ENCODE measurements around the gene ENKUR. TPM values are rescaled to one million over a fixed set of nuclear protein-coding genes. Genes with fewer than 3 reads are reported as not detected.
"Not testable (repeated sequence)": the region's sequence is repeated elsewhere in the genome, so short reads cannot be mapped to it uniquely, and the experiment has no call there.

The ENKUR gene
- total and polyA plus RNA-seq, 2 experiments from 2014 or later = 0.44 TPM; not detected in 1

DNA sequence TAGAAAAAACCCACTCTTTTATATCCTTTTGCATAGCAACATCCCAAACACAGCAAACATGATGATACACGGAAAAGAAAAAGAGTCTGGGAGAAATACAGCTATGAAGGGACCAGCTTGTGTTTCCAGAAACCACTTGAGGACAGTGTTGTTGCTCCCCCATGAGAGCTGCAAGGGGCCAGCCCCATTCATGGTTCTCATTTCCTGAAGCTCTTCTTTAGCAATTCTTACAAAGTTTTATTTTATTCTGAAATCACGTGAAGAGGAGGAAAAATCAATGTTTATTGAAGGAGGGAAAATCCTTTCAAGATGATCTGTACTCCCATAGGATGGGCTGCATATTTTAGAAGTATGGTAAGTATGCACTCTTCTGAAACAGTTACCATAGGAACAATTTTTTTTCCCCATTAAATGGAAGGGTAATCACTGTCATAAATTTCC, 46.1 kb downstream of the ENKUR start:
- Mint-ChIP-seq H3K4me1 (no peaks in the 10 kb centered on the region), H3K27me3 (ENCODE audit: insufficient read depth, low read depth, poor library complexity) (peaks cover 3% of the 10 kb centered on the region), H3K9me3 (no peaks in the 10 kb centered on the region), H3K27ac (no peak overlapping the region), H3K36me3 (ENCODE audit: low read depth) (no peaks in the 10 kb centered on the region), H3K4me3 (no peak overlapping the region)
- ATAC-seq (no peak), DNase-seq (ENCODE audit: low spot score) (no peak)
- Histone ChIP-seq H3K36me3 (ENCODE audit: insufficient read depth) (no peaks in the 10 kb centered on the region), H3K4me2 (no peak overlapping the region), H4K20me1 (replicated peaks; ENCODE audit: insufficient read depth) (no peaks in the 10 kb centered on the region), H3K4me1 (ENCODE audit: insufficient read depth) (no peaks in the 10 kb centered on the region), H2AFZ (no peak overlapping the region), H3K4me3 (no peak overlapping the region), H3K27me3 (ENCODE audit: insufficient read depth) (no peaks in the 10 kb centered on the region), H3K9me2 (ENCODE audit: insufficient read depth) (no peaks in the 10 kb centered on the region), H3F3A (replicated peaks; ENCODE audit: low read depth) (no peaks in the 10 kb centered on the region), H3K79me2 (replicated peaks; ENCODE audit: insufficient read depth) (no peaks in the 10 kb centered on the region), H3K27ac (ENCODE audit: low read depth) (no peak overlapping the region)
- no peak for TF ChIP-seq NANOG (IDR thresholded peaks at IDR 0.05; ENCODE audit: borderline replicate concordance)
- TF ChIP-seq EZH2 (IDR thresholded peaks at IDR 0.05; ENCODE audit: low read depth, unreplicated experiment) = no peak
- TF ChIP-seq, protein P1, sequence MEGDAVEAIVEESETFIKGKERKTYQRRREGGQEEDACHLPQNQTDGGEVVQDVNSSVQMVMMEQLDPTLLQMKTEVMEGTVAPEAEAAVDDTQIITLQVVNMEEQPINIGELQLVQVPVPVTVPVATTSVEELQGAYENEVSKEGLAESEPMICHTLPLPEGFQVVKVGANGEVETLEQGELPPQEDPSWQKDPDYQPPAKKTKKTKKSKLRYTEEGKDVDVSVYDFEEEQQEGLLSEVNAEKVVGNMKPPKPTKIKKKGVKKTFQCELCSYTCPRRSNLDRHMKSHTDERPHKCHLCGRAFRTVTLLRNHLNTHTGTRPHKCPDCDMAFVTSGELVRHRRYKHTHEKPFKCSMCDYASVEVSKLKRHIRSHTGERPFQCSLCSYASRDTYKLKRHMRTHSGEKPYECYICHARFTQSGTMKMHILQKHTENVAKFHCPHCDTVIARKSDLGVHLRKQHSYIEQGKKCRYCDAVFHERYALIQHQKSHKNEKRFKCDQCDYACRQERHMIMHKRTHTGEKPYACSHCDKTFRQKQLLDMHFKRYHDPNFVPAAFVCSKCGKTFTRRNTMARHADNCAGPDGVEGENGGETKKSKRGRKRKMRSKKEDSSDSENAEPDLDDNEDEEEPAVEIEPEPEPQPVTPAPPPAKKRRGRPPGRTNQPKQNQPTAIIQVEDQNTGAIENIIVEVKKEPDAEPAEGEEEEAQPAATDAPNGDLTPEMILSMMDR (conservative IDR thresholded peaks at IDR 0.05; ENCODE audit: low read depth in 2 of 2) = no peak
- TF ChIP-seq CREB1 (CRISPR knock-in tag; IDR thresholded peaks at IDR 0.05; ENCODE audit: low read depth) = no peak
- TF ChIP-seq ZNF114 (CRISPR knock-in tag; IDR thresholded peaks at IDR 0.05) = no peak

DNA sequence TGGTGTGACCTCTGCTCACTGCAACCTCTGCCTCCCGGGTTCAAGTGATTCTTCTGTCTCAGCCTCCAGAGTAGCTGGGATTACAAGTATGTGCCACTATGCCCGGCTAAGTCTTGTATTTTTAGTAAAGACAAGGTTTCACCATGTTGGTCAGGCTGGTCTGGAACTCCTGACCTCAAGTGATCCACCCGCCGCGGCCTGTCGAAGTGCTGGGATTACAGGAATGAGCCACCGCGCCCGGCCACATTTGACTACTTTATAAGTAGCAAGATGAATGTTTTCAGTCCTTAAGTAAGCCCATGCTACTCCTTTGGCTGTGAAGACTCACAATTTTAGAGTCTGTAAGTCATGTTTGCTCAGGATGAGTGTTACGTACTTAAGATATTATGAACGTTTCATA, 47.0 kb downstream of the ENKUR start:
- not testable (repeated sequence) for H3K36me3 ChIP-seq (ENCODE audit: insufficient read depth); H3K27ac Mint-ChIP-seq; H3K4me2 ChIP-seq; H3K27ac ChIP-seq (ENCODE audit: low read depth); H3K4me3 ChIP-seq; H3K36me3 Mint-ChIP-seq (ENCODE audit: low read depth); H3K9me2 ChIP-seq (ENCODE audit: insufficient read depth); H3K4me3 Mint-ChIP-seq; ATAC-seq; H2AFZ ChIP-seq; H3K79me2 ChIP-seq (replicated peaks; ENCODE audit: insufficient read depth); H3K9me3 Mint-ChIP-seq; H3K27me3 Mint-ChIP-seq (ENCODE audit: insufficient read depth, low read depth, poor library complexity); H3F3A ChIP-seq (replicated peaks; ENCODE audit: low read depth); H3K4me1 ChIP-seq (ENCODE audit: insufficient read depth); H3K27me3 ChIP-seq (ENCODE audit: insufficient read depth); H3K4me1 Mint-ChIP-seq; H4K20me1 ChIP-seq (replicated peaks; ENCODE audit: insufficient read depth); DNase-seq (ENCODE audit: low spot score)

DNA sequence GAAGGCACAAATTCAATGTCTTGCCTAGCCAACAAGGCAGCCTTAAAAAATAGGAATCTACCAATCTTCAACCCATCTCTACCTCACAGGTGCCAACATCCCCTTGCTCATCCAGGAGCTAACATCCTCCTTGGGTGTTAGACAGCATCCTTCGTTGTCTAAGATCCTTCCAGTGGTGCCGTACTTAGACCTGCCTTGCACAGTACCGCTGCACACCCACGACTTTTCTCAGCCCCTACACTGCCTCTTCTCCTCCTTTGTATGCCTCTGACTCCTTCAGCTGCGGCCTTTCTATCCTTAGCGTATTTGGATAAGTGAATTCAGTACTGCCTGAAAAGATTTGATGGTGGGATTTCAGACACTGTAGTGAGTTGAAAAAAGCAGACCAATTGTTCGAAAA, 47.6 kb downstream of the ENKUR start:
- H3F3A ChIP-seq (replicated peaks; ENCODE audit: low read depth) = no peaks in the 10 kb centered on the region
- no peak overlapping the region for H2AFZ ChIP-seq
- H3K4me1 ChIP-seq (ENCODE audit: insufficient read depth) = no peaks in the 10 kb centered on the region
- H3K36me3 Mint-ChIP-seq (ENCODE audit: low read depth) = no peaks in the 10 kb centered on the region
- H3K4me1 Mint-ChIP-seq = no peaks in the 10 kb centered on the region
- no peaks in the 10 kb centered on the region for H4K20me1 ChIP-seq (replicated peaks; ENCODE audit: insufficient read depth)
- DNase-seq (ENCODE audit: low spot score) (no peak), ATAC-seq (no peak)
- no peaks in the 10 kb centered on the region for H3K79me2 ChIP-seq (replicated peaks; ENCODE audit: insufficient read depth)
- H3K9me3 Mint-ChIP-seq = no peaks in the 10 kb centered on the region
- H3K36me3 ChIP-seq (ENCODE audit: insufficient read depth) = no peaks in the 10 kb centered on the region
- no peaks in the 10 kb centered on the region for H3K9me2 ChIP-seq (ENCODE audit: insufficient read depth)
- H3K27ac ChIP-seq (ENCODE audit: low read depth) = no peak overlapping the region
- H3K4me2 ChIP-seq = no peak overlapping the region
- no peak overlapping the region for H3K27ac Mint-ChIP-seq
- H3K27me3 ChIP-seq (ENCODE audit: insufficient read depth) = no peaks in the 10 kb centered on the region
- peaks cover 3% of the 10 kb centered on the region for H3K27me3 Mint-ChIP-seq (ENCODE audit: insufficient read depth, low read depth, poor library complexity)
- no peak overlapping the region for H3K4me3 Mint-ChIP-seq
- no peak overlapping the region for H3K4me3 ChIP-seq
- TF ChIP-seq POLR2AphosphoS5 (IDR thresholded peaks at IDR 0.05; ENCODE audit: low read depth) = no peak
- TF ChIP-seq CREB1 (CRISPR knock-in tag; IDR thresholded peaks at IDR 0.05; ENCODE audit: low read depth) = no peak
- TF ChIP-seq EZH2 (IDR thresholded peaks at IDR 0.05; ENCODE audit: low read depth, unreplicated experiment) = no peak
- no peak for TF ChIP-seq JUNB (IDR thresholded peaks at IDR 0.05; ENCODE audit: unreplicated experiment)
- TF ChIP-seq, protein P1 (conservative IDR thresholded peaks at IDR 0.05; ENCODE audit: low read depth in 2 of 2) = no peak
- TF ChIP-seq, protein P2, sequence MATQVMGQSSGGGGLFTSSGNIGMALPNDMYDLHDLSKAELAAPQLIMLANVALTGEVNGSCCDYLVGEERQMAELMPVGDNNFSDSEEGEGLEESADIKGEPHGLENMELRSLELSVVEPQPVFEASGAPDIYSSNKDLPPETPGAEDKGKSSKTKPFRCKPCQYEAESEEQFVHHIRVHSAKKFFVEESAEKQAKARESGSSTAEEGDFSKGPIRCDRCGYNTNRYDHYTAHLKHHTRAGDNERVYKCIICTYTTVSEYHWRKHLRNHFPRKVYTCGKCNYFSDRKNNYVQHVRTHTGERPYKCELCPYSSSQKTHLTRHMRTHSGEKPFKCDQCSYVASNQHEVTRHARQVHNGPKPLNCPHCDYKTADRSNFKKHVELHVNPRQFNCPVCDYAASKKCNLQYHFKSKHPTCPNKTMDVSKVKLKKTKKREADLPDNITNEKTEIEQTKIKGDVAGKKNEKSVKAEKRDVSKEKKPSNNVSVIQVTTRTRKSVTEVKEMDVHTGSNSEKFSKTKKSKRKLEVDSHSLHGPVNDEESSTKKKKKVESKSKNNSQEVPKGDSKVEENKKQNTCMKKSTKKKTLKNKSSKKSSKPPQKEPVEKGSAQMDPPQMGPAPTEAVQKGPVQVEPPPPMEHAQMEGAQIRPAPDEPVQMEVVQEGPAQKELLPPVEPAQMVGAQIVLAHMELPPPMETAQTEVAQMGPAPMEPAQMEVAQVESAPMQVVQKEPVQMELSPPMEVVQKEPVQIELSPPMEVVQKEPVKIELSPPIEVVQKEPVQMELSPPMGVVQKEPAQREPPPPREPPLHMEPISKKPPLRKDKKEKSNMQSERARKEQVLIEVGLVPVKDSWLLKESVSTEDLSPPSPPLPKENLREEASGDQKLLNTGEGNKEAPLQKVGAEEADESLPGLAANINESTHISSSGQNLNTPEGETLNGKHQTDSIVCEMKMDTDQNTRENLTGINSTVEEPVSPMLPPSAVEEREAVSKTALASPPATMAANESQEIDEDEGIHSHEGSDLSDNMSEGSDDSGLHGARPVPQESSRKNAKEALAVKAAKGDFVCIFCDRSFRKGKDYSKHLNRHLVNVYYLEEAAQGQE (IDR thresholded peaks at IDR 0.05; ENCODE audit: unreplicated experiment) = no peak
- TF ChIP-seq ZNF114 (CRISPR knock-in tag; IDR thresholded peaks at IDR 0.05) = no peak
- TF ChIP-seq ZNF331 (CRISPR knock-in tag; IDR thresholded peaks at IDR 0.05; ENCODE audit: low read depth) = no peak
- no peak for TF ChIP-seq EZH2phosphoT487 (IDR thresholded peaks at IDR 0.05; ENCODE audit: unreplicated experiment)
- TF ChIP-seq, protein P3, sequence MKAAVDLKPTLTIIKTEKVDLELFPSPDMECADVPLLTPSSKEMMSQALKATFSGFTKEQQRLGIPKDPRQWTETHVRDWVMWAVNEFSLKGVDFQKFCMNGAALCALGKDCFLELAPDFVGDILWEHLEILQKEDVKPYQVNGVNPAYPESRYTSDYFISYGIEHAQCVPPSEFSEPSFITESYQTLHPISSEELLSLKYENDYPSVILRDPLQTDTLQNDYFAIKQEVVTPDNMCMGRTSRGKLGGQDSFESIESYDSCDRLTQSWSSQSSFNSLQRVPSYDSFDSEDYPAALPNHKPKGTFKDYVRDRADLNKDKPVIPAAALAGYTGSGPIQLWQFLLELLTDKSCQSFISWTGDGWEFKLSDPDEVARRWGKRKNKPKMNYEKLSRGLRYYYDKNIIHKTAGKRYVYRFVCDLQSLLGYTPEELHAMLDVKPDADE (IDR thresholded peaks at IDR 0.05) = no peak
- no peak for TF ChIP-seq STAT1 (IDR thresholded peaks at IDR 0.05; ENCODE audit: unreplicated experiment)

Data from GM23338 (cell line).